GM12874 (cell line): ENCODE measurements around the gene ARHGAP28.

Source experiments
- TF ChIP-seq, protein P1 (sequence below): IDR thresholded peaks from 2 replicates; pipeline ENCODE4 v1.5.1; 2011; ENCODE audit warnings: low read depth, mild to moderate bottlenecking, control low read depth, low read length, moderate library complexity; ENCODE audit not compliant: insufficient read depth

ARHGAP28 gene

DNA sequence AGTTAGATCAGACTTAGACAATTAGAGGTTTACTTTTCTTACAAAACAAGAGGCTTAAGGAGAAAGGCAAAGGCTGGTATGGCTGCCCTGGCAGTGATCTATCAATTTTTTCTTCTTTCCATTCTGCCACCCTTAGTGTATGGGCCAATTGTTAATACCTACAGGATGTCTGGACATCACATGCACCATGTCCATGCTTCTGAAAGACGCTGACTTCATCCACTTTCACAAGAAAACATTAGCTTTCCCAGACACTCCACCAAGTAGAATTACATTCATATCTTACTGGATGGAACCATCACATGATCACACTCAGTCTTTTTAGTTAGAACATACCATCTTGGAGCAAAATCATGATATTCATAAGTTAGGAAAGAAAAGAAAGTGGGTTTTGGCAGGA is 120.9 kb downstream of the ARHGAP28 start:
- TF ChIP-seq, protein P1, sequence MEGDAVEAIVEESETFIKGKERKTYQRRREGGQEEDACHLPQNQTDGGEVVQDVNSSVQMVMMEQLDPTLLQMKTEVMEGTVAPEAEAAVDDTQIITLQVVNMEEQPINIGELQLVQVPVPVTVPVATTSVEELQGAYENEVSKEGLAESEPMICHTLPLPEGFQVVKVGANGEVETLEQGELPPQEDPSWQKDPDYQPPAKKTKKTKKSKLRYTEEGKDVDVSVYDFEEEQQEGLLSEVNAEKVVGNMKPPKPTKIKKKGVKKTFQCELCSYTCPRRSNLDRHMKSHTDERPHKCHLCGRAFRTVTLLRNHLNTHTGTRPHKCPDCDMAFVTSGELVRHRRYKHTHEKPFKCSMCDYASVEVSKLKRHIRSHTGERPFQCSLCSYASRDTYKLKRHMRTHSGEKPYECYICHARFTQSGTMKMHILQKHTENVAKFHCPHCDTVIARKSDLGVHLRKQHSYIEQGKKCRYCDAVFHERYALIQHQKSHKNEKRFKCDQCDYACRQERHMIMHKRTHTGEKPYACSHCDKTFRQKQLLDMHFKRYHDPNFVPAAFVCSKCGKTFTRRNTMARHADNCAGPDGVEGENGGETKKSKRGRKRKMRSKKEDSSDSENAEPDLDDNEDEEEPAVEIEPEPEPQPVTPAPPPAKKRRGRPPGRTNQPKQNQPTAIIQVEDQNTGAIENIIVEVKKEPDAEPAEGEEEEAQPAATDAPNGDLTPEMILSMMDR = no peak

DNA sequence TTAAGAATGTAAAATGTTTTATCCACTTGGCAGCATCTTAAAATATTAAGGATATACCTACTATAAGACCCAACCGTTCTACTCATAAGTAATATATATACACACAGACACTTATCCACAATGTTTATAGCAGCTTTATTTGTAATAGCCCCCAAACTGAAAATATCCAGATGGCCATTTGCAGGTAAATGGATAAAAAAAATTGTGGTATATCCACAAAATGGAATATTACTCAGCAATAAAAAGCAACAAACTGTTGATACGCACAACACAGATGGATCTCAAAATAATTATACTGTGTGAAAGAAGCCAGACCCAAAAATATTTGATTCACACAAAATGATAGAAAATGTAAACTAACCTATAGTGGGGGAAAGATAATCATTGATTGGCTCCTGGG is 122.0 kb downstream of the ARHGAP28 start:
- TF ChIP-seq, protein P1 = no peak

DNA sequence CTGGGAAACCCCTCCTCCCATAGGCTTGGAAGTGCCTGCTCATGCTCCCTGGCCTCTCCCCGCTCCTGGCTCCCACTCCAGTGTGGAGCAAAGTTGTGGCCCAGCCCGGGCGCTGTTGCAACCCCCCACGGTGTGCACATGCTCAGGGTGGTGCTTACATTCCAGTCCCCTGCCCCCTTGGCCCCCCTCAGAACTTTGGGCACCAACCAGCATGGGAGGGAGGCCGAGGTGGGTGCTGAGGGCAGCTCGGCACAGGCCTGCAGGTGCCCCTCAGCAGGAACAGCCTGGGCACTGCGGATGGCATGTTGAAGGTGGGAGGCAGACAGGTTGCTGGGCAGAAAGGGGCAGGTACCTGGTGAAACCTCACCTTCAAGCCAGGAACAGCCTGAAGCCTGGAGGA is 125.3 kb downstream of the ARHGAP28 start:
- TF ChIP-seq, protein P1 = no peak

DNA sequence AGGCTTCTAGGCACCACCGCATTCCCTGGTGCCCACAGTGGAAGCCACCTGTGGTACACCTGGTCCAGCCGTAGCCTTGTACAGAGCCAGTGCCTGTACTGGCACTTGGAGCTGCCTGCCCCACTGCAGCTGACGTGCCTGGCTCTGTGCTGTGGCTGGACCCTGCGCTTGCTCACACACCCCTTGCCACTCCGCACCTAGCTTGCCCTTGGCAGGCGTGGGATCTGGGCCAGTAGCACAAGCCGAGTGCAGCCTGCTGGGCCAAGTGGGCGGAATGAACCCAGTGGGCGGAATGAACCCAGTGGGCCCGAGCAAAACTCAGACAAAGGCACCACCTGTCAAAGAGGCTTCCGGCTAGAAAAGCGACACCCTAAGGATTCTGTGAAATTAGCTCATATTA is 126.3 kb downstream of the ARHGAP28 start:
- TF ChIP-seq, protein P1 = no peak

DNA sequence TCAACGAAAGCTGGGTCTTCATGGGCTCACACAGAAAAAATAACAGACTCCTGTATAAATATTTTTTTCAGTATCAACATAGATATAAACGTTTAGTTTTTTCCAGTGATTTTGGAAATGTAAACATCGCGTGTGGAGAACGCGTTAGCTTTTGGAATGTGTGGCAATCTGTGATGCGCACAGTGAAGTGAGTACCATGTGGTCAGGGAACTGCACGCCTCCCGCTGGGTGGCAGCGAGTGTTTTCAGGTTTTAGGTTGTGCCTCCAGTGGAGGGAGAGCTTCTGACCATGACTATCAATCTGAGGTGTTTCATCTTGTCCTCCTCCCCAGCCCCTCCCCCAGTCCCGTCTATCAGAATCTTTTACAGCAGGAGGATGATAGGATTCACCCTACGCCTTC is 127.8 kb downstream of the ARHGAP28 start:
- TF ChIP-seq, protein P1 = no peak

DNA sequence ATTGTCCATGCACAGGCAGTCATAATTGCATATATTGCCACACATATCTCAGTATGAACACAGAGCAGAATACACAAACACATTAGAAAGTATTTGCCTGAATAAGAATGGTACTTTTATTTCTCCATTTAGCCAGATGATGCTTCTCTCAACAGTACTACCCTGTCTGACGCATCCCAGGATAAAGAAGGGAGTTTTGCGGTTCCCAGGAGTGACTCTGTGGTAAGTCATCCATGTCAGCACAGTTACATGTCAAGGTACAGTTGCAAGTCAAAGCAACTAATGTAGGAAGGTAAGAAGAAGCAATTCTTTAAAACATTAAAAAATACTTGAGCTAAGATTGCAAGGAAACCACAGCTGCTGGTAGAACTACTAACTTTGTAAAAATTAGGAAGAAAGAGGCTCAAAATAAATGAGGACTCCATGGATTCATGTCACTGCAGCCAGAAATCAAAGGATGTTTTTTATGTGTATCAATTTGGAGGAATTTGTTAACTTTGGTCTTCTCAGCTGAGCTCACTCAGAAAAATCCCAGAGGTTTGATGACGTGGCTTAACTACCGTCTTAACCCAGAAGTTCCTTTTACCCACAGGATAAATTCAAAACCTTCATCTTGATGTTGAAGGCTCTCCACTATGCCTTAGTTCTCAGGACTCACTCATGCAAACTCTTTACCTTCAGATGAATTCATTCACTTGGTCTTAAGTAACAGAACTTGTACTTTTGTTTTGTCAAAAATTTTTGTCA is 130.3 kb downstream of the ARHGAP28 start:
- TF ChIP-seq, protein P1 = no peak

DNA sequence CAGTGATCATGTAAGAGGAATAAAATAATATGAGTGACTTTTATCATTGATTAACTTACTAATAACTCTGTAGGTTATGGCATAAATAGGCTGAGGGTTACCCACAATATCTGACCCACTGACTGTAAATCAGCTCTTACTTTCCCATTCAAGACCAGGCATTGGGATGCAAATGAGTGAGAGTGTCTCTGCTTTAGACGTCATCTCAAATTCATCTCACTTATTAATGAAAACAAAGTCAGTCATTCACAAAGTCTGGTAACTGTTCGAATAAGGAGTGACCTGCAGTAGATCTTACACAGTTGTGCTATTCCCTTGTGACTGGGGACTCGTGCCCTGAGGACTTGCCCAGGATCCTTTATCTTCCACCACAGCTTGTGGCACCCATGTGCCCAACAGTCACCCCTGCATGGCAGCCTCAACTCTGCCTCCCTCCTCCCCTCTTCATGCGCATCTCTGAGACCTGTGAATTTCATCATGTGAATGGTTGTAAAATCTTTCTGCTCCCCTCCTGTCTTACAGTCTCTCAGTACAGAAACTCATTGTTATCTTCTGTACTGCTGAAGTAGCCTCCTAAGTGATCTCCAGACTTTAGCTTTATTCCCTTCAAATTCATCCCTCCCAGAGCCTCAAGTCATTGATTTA is 131.4 kb downstream of the ARHGAP28 start:
- TF ChIP-seq, protein P1 = no peak
